ENCODE data around the gene WDR17.

WDR17 gene

DNA sequence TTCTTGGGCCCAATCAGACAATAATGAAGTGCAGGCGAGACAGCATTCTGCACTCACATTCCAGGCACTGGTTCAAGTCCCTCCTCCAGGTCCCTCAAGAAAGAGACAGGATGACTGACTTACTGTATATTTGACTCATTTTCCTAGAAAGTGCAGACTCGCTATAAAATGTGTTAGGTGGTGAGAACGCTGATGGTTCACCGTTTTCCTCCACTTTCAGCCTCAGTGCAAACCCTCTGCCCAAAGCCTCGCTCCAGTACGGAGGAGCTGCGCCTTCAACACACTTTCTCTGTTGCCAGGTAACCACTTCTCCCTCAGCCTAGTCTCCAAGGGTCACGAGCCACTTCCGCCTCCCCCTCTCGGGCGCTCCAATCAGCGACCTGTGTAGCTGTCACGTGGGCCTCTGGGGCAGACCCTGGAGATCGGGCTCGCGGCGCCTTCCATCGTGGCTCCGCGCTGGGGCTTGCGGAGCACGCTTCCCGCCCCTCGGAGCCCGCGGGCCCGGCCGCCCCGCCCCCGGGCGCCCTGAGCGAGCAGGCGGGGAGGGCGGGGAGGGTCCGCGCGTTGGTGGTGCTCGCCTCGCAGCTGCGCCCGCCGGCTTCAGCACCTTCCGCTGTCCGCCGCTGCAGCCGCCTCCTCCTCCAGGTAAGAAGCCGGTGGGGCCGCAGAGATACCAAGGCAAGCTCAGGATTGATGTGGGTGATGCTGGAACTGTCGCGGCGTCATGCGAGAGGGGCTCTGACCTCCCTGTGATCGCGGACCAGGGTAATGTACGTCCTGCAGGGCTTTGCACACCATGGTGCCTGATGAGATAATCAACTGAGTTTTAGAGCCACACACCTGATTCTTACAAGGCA lies at the start of gene WDR17:
TSS of gene WDR17 (plus strand) at position 407 of the 857 bp plus-strand sequence. CDS start 45,740 bp downstream, outside the sequence.
- peak within 1 kb of the TSS; percentile 51 for H3K4me3 ChIP-seq (replicated peaks; ENCODE audit: low read depth, low read length)
- DNase-seq (ENCODE audit: extremely low read depth, low read depth), result peak; percentile 42

DNA sequence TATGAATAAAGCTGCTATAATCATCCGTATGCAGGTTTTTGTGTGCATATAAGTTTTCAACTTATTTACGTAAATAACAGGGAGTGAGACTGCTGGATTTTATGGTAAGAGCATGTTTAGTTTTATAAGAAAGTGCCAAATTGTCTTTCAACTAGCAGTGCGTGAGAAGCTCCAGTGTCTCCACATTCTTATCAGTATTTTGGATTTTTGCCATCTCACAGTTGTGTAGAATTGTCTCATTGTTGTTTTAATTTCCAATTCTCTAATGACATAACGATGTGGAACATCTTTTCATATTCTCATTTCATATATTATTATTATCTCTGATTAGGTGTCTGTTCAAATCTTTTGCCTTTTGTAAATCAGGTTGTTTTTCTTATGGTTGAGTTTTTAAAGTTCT lies 49.0 kb upstream of the WDR17 start:
- DNase-seq (ENCODE audit: extremely low read depth, low read depth), result no peak
- H3K4me3 ChIP-seq (replicated peaks; ENCODE audit: low read depth, low read length), result no peak overlapping the region
- TF ChIP-seq, protein P1, sequence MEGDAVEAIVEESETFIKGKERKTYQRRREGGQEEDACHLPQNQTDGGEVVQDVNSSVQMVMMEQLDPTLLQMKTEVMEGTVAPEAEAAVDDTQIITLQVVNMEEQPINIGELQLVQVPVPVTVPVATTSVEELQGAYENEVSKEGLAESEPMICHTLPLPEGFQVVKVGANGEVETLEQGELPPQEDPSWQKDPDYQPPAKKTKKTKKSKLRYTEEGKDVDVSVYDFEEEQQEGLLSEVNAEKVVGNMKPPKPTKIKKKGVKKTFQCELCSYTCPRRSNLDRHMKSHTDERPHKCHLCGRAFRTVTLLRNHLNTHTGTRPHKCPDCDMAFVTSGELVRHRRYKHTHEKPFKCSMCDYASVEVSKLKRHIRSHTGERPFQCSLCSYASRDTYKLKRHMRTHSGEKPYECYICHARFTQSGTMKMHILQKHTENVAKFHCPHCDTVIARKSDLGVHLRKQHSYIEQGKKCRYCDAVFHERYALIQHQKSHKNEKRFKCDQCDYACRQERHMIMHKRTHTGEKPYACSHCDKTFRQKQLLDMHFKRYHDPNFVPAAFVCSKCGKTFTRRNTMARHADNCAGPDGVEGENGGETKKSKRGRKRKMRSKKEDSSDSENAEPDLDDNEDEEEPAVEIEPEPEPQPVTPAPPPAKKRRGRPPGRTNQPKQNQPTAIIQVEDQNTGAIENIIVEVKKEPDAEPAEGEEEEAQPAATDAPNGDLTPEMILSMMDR (IDR thresholded peaks at IDR 0.05; ENCODE audit: low read depth, low read length, missing control alignments), result no peak

More for the DNA sequence above, at the start of gene WDR17:
- TF ChIP-seq, protein P1 (IDR thresholded peaks at IDR 0.05; ENCODE audit: low read depth, low read length, missing control alignments), result no peak

DNA sequence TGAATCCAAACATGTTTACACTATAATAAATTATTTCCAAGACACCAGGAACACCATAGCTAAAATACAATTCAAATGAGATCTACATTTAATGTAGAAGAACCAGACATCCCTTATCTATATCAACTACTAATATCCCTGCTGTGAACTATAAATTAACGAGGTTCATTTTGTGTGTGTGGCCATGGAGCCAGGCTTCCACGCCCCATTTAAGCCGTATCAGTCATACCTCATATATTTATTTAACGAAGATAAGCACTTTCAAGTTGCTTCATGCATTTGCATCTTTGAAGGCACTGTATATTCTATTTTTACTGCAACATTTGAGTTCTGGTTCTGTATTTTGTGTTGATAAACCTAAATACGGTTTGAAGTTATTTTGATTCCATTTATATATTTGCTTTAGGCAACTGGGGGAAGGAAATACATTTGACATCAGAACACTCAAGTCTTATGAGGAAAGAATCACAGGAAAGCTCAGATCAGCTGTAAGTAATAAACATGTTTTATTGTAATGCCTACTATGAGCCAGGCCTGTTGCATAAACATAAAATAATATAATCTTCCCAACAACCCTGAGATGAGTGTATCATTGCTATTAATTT lies 45.1 kb upstream of the WDR17 start:
- TF ChIP-seq, protein P1 (IDR thresholded peaks at IDR 0.05; ENCODE audit: low read depth, low read length, missing control alignments), result no peak
- H3K4me3 ChIP-seq (replicated peaks; ENCODE audit: low read depth, low read length), result no peak overlapping the region
- DNase-seq (ENCODE audit: extremely low read depth, low read depth), result no peak

DNA sequence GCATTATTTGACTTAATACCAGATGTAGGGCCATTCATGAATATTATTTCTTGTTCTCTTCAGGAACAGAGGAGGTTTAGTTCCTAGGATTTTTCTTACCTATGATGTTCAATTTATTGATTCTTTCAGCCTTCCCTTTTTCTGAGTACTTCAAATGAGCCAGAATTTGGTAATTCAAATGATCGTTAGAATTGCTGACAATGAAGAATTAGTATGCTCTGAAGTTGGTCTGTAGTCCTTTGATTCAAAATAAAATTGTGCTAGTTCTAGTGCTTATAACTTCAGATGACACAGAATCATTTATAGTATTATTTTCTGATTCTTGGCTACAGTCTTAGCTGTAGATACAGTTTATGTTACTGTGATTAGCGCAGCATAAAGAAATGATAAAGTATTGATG lies 35.2 kb upstream of the WDR17 start:
- no peak for DNase-seq (ENCODE audit: extremely low read depth, low read depth)
- H3K4me3 ChIP-seq (replicated peaks; ENCODE audit: low read depth, low read length), result no peak overlapping the region
- TF ChIP-seq, protein P1 (IDR thresholded peaks at IDR 0.05; ENCODE audit: low read depth, low read length, missing control alignments), result no peak

DNA sequence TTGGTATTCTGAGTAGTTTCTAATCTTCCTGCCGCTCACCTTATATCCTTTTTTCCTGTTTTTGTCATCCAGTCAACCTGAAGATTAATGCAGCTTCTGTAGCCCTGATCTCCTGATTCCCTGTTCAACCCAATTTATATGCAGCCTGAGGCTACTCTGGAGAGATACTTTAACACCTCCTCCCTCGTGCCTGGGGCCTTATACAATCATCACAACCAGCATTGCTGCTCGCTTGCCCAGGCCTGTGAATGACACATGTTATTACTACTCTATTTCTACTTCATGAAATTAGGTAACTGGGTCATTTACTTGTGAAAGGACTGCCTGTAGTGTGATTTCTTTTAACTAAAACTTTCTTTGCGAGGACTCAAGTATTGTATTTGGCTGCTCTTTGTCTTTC lies 33.7 kb upstream of the WDR17 start:
- no peak overlapping the region for H3K4me3 ChIP-seq (replicated peaks; ENCODE audit: low read depth, low read length)
- no peak for DNase-seq (ENCODE audit: extremely low read depth, low read depth)
- TF ChIP-seq, protein P1 (IDR thresholded peaks at IDR 0.05; ENCODE audit: low read depth, low read length, missing control alignments), result no peak

DNA sequence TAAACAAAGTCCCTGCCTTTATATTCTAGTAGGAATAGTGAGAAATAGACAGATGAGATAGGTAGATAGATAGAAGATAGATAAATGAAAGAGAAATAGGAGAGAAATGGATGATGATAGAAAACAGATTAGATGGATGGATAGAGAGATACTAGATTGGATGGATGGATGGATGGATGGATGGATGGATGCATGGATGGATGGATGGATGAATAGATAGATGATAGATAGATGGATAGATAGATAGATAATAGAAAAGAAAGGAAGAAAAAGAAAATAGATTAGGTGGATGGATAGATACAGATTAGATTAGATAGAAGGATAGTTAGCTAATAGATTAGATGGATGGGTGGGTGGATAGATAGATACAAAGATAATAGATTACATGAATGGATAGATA lies 33.2 kb upstream of the WDR17 start:
- no peak for DNase-seq (ENCODE audit: extremely low read depth, low read depth)
- TF ChIP-seq, protein P1 (IDR thresholded peaks at IDR 0.05; ENCODE audit: low read depth, low read length, missing control alignments), result no peak
- no peak overlapping the region for H3K4me3 ChIP-seq (replicated peaks; ENCODE audit: low read depth, low read length)

All from HFF-Myc (cell line).